DMS 273 (cell line): ENCODE measurements around the gene NACA2.
"Not testable (repeated sequence)": the region's sequence is repeated elsewhere in the genome, so short reads cannot be mapped to it uniquely, and the experiment has no call there.

ENCODE experiments used
- DNase-seq: peaks from one replicate; lab custom pipeline; 2025; ENCODE audit not compliant: unreplicated experiment; lab: John Stamatoyannopoulos, UW

NACA2 gene

DNA sequence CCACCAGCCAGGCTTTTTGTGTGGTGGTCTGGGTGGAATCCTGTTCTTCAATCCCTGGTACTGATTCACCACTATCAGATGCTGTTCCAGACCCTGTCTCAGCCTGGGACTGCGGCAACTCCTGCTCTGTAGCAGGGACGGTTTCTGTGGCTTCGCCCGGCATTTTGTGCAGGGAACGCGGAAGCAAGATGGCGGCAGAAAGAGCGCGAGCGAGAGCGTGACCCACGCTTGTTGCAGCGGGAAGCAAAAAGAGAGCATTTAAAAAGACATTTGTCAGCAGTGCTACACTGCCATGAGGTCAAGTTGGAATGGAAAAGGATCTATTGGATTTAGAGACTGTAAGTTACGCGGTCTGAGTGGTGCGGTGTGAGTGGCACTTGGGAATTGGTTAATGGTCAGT, at the start of gene NACA2:
Gene NACA2, minus strand, starts transcription at position 202 of the 400 bp plus-strand sequence. Its CDS starts 39 bp downstream, at position 163.
- no peak for DNase-seq

DNA sequence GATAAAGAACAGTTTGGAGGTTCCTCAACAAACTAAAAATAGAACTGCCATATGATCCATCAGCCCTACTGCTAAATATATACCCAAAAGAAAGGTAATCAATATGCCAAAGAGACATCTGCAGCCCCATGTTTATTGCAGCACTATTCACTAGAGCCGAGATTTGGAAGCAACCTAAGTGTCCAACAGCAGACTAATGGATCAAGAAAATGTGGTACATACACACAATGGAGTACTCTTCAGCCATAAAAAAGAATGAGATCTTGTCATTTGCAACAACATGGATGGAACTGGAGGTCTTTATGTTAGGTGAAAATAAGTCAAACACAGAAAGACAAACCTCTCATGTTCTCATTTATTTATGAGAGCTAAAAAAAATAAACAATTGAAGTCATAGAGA, 48.8 kb upstream of the NACA2 start:
- DNase-seq: no peak

- DNase-seq: no peak
These were observed 47.1 kb upstream of the NACA2 start for GRCh38 chr17:61638087-61638486.

- peak; percentile 76 for DNase-seq
These were observed 45.0 kb upstream of the NACA2 start for GRCh38 chr17:61635913-61636432.

DNA sequence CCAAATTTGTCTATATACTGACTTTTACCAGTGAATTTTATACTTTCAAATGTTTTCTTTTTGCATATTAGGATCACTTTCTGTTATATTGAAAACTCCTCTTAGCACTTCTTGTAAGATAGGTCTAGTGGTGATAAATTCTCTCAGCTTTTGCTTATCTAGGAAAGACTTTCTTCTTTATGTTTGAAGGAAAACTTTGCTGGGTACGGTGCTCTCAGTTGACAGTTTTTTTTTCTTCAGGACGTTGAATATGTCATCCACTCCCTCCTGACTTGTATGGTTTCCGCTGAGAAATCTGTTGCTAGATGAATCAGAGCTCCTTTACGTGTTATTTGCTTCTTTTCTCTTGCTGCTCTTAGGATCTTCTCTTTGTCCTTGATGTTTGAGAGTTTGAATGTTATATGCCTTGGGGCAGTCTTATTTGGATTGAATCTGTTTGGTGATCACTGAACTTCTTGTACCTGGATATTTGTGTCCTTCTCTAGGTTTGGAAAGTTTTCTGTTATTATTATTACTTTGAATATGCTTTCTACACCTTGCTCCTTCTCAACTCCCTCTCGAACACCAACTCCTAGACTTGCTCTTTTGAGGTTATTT, 44.0 kb upstream of the NACA2 start:
- no peak for DNase-seq

DNA sequence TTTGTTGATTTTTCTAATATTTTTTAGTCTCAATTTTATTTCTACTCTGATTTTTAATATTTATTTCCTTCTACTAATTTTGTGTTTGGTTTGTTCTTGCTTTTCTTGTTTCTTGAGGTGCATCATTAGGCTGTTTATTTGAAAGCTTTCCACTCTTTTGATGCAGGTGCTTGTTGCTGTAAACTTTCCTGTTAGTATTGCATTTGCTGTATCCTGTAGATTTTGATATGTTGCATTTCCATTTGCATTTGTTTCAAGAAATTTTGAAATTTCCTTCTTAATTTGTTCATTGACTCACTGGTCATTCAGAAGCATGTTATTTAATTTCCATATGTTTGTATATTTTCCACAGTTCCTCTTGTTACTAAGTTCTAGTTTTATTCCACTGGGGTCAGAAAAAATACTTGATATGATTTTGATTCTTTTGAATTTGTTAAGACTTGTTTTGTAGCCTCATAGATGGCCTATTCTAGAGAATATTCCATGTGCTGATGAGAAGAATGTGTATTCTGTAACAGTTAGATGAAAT, 43.1 kb upstream of the NACA2 start:
- DNase-seq: no peak

- no peak for DNase-seq
These were observed 41.8 kb upstream of the NACA2 start for GRCh38 chr17:61632826-61633225.

DNA sequence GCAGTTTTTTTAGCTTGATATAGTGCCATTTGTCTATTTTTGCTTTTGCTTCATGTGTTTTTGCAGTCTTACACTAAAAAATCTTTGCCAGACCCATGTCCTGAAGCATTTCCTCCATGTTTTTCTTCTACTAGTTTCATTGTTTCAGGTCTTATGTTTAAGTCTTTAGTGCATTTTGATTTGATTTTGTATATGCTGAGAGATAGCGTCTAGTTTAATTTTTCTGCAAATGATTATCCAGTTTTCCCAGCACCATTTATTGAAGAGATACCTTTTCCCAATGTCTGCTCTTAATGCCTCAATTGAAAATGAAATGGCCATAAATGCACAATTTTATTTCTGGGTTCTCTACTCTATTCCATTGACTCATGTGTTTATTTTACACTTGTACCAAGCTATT, 40.8 kb upstream of the NACA2 start:
- no peak for DNase-seq

DNA sequence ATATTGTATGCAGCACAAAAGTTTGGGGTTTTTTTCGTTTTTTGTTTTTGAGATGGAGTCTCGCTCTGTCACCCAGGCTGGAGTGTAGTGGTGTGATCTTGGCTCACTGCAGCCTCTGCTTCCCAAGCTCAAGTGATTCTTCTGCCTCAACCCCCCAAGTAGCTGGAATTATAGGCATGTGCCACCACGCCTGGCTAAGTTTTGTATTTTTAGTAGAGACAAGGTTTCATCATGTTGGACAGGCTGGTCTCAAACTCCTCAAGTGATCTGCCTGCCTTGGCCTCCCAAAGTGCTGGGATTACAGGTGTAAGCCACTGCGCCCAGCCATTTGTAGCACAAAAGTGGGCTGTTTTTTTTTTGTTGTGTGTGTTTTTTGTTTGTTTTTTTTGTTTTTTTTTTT, 37.1 kb upstream of the NACA2 start:
- not testable (repeated sequence) for DNase-seq

GRCh38 chr17:61627658-61628057, 36.6 kb upstream of the NACA2 start:
- no peak for DNase-seq

DNA sequence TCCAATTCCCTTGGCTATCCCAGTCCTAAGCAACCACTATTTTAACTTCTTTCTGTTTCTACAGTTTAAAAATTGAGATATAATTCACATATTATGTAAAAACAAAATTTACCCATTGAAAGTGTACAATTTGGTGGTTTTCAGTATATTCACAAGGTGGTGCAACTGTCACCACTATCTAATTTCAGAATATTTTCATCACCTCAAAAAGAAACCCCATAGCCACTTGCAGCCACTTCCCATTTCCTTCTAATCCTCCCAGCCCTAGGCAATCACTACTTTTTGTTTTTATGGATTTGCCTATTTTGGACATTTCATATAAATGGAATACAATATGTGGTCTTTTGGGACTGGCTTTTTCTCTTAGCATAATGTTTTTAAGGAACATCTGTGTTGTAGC, 36.1 kb upstream of the NACA2 start:
- DNase-seq: no peak

GRCh38 chr17:61625564-61625963, 34.5 kb upstream of the NACA2 start:
- DNase-seq: no peak

DNA sequence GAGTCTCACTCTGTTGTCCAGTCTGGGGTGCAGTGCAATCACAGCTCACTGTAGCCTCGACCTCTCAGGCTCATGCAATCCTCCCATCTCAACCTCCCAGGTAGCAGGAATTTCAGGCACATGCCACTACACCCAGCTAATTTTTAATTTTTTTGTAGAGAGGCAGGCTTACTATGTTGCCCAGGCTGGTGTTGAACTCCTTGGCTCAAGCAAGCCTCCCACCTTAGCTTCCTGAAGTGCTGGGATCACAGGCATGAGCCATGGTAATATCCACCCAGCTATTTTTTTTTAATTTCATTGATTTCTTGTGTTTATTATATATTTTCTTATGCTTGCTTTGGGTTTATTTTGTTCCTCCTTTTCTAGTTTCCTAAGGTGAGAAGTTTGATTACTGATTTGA, 33.9 kb upstream of the NACA2 start:
- DNase-seq: no peak

GRCh38 chr17:61621317-61621716, 30.3 kb upstream of the NACA2 start:
- DNase-seq: no peak

DNA sequence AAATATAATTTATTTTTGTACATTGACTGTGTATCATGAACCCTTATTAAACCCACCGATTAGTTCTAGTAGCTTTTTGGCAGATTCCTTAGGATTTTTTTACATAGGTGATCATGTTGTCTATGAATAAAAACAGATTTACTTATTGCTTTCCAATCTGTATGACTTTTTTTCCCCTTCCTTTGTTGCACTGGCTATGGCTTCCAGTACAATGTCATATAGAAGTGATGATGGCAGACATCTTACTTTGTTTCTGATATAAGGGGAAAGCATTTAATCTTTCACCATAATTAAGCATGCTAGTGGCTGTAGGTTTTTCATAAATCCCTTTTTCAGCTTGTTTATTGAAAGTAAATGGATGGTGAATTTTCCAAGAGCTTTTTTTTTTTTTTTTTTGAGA, 28.9 kb upstream of the NACA2 start:
- DNase-seq: no peak

DNA sequence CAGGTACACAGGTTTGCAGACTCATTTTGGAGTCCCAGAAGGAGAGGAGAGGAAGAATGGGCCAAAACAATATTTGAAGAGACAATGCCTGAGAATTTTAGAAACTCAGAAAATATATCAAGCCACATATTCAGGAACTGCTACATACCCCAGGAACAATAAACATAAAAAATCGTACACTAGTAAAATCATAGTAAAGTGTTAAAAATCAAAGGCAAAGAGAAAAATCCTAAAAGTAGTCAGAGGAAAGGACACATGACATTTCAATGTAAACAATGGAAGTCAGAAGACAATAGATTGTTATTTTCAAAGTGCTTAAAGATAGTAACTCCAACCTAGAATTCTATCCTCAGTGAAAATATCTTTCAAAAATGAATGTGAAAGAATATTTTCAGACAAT, 28.5 kb upstream of the NACA2 start:
- DNase-seq: no peak

DNA sequence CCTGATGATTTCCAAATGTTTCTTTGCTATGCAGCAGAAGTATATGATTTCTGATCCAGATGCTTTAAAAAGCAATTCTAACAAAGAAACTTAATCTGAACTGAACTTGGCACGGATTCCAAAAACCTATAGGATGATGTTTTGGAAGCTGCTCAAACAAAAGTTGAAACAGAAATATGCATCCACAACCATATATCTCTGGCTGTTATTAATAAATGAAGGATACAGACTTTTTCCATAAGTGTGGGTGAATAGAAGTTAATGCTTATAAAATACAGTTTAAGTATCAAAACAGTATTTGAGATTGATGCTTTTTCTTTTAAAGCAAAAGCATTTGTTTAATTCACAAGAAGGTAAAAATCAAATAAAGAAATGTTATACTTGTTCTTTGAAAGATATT, 27.9 kb upstream of the NACA2 start:
- no peak for DNase-seq

GRCh38 chr17:61617330-61617729, 26.3 kb upstream of the NACA2 start:
- DNase-seq: no peak

- DNase-seq: no peak
These were observed 25.8 kb upstream of the NACA2 start for GRCh38 chr17:61616783-61617182.

GRCh38 chr17:61614219-61614618, 23.2 kb upstream of the NACA2 start:
- DNase-seq: no peak

DNA sequence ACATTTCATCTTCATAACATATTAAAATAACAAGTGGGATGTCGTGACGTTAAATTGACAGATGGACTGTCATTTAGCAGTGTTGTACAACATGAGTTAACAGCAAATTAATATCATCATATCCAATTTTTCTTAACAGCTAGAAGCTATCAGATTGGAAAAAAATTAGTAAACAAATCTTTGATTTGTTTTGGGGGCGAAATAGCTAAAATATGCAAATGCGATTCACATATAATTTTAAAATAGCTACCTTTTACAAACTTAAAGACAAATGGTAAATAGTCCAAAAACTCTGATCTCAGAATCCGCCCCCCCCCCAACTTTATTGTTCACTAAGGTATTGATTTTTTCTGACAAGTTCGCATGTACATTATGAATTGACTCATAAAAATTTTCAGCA, 20.3 kb upstream of the NACA2 start:
- DNase-seq: no peak

- no peak for DNase-seq
These were observed 14.7 kb upstream of the NACA2 start for GRCh38 chr17:61605692-61606091.

- DNase-seq: no peak
These were observed 10.3 kb upstream of the NACA2 start for GRCh38 chr17:61601297-61601696.
